Measurements from ENCODE around the gene MUTYH.
"Not testable (repeated sequence)": the region's sequence is repeated elsewhere in the genome, so short reads cannot be mapped to it uniquely, and the experiment has no call there.

Gene MUTYH

GRCh38 chr1:45339789-45340558 lies at the start of gene MUTYH, which contains the start of gene TOE1:
TSS of gene MUTYH (minus strand) at chr1:45340440. CDS start at chr1:45334505, 5,935 bp downstream.
TSS of gene TOE1 (plus strand) at chr1:45340170. CDS start at chr1:45340253, 83 bp downstream.
- peak; percentile 79 for DNase-seq (ENCODE audit: low spot score)

- no peak for DNase-seq (ENCODE audit: low spot score)
These were observed 46.0 kb upstream of the MUTYH start for GRCh38 chr1:45386219-45386618.

- DNase-seq (ENCODE audit: low spot score) = no peak
These were observed 45.1 kb upstream of the MUTYH start for GRCh38 chr1:45385302-45385701.

- DNase-seq (ENCODE audit: low spot score) = not testable (repeated sequence)
These were observed 44.0 kb upstream of the MUTYH start for GRCh38 chr1:45384213-45384612.

GRCh38 chr1:45383191-45383590 lies 43.0 kb upstream of the MUTYH start:
- DNase-seq (ENCODE audit: low spot score) = no peak

GRCh38 chr1:45381243-45381642 lies 41.0 kb upstream of the MUTYH start:
- no peak for DNase-seq (ENCODE audit: low spot score)

GRCh38 chr1:45380730-45381129 lies 40.5 kb upstream of the MUTYH start:
- DNase-seq (ENCODE audit: low spot score) = no peak

GRCh38 chr1:45380125-45380524 lies 39.9 kb upstream of the MUTYH start:
- no peak for DNase-seq (ENCODE audit: low spot score)

GRCh38 chr1:45379524-45379923 lies 39.3 kb upstream of the MUTYH start:
- no peak for DNase-seq (ENCODE audit: low spot score)

- DNase-seq (ENCODE audit: low spot score) = no peak
These were observed 37.9 kb upstream of the MUTYH start for GRCh38 chr1:45378184-45378583.

GRCh38 chr1:45375104-45376090 lies 35.2 kb upstream of the MUTYH start:
- no peak for DNase-seq (ENCODE audit: low spot score)

GRCh38 chr1:45373573-45373972 lies 33.3 kb upstream of the MUTYH start:
- DNase-seq (ENCODE audit: low spot score) = no peak

GRCh38 chr1:45370575-45370974 lies 30.3 kb upstream of the MUTYH start:
- DNase-seq (ENCODE audit: low spot score) = no peak

GRCh38 chr1:45365051-45365450 lies 24.8 kb upstream of the MUTYH start:
- DNase-seq (ENCODE audit: low spot score) = peak; percentile 36

- DNase-seq (ENCODE audit: low spot score) = no peak
These were observed 24.1 kb upstream of the MUTYH start for GRCh38 chr1:45364294-45364693.

- DNase-seq (ENCODE audit: low spot score) = not testable (repeated sequence)
These were observed 20.7 kb upstream of the MUTYH start for GRCh38 chr1:45360981-45361380.

- DNase-seq (ENCODE audit: low spot score) = peak; percentile 33
These were observed 19.8 kb upstream of the MUTYH start for GRCh38 chr1:45359882-45360513.

- no peak for DNase-seq (ENCODE audit: low spot score)
These were observed 15.9 kb upstream of the MUTYH start for GRCh38 chr1:45356186-45356585.

GRCh38 chr1:45355683-45356082 lies 15.4 kb upstream of the MUTYH start:
- DNase-seq (ENCODE audit: low spot score) = no peak

GRCh38 chr1:45354838-45355237 lies 14.6 kb upstream of the MUTYH start:
- no peak for DNase-seq (ENCODE audit: low spot score)

GRCh38 chr1:45353685-45354084 lies 13.4 kb upstream of the MUTYH start:
- DNase-seq (ENCODE audit: low spot score) = no peak

- DNase-seq (ENCODE audit: low spot score) = no peak
These were observed 11.3 kb upstream of the MUTYH start for GRCh38 chr1:45351508-45351907.

All from COLO829 (cell line).